ENCODE measurements around the gene PFDN5.
A peak's percentile ranks its signal among the peaks of the same experiment; 100 is the strongest.
"Not testable (repeated sequence)": the region's sequence is repeated elsewhere in the genome, so short reads cannot be mapped to it uniquely, and the experiment has no call there.

Gene PFDN5

DNA sequence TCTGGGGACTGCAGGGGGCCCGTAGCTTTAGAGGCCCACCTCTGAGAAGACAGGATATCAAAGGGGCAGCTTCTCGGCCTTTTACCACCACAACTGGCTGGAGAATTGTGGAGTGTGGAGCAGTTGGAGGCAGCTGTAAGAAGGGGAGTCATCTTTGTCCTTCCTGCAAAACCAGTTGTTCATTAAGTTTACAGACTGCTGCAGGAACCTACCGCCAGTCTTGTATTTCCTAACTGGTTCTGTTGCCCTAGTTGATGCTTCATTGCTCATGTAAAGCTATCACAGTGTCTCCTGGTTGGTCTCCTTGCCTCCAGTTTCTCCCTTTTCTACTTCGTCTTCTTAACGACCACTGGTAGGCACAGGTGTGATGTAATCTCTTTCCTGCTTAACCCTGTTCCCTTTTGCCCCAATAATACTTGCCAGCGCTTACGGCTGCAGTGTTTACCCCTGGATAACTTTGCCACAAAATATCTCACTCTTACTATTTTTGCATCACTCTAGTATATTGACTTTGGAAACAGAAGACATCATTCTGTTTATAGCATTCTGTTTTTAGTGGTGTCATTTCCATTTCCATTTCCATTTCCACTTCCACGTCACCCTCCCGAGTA is 15.3 kb upstream of the PFDN5 start:
- DNase-seq (ENCODE audit: insufficient read length, low spot score) (no peak), FAIRE-seq (peak; percentile 4)

DNA sequence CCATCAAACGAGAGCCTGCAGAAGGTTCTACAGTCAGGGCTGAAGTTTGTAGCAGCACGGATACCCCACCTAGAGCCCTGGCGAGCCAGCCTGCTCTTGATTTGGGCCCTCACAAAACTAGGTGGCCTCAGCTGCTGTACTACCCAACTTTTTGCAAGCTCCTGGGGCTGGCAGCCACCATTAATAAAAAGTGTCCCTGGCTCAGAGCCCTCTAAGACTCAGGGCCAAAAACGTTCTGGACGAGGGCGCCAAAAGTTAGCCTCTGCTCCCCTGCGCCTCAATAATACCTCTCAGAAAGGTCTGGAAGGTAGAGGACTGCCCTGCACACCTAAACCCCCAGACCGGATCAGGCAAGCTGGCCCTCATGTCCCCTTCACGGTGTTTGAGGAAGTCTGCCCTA is 8.9 kb upstream of the PFDN5 start:
- FAIRE-seq, result no peak

DNA sequence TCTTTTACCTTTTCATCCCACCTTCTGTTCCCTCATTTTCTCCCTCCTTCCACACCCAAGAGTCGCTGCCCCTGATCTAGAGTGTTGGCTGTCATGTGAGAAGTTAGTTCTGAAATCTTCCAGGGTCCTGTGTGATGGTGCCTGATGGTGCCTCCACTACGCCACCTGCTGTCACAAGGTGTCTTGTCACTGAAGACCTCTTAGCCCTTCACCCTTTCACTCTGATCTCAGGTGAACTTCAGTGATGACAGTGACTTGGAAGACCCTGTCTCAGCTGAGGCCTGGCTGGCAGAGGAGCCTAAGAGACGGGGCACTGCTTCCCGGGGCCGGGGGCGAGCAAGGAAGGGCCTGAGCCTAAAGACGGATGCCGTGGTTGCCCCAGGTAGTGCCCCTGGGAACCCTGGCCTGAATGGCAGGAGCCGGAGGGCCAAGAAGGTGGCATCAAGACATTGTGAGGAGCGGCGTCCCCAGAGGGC is 7.6 kb upstream of the PFDN5 start:
- peak; percentile 83 for FAIRE-seq
- DNase-seq (ENCODE audit: insufficient read length, low spot score), result peak; percentile 60

More for the DNA sequence above, 8.9 kb upstream of the PFDN5 start:
- no peak for DNase-seq (ENCODE audit: insufficient read length, low spot score)

GRCh38 chr12:53288322-53288721 is 7.0 kb upstream of the PFDN5 start:
- no peak for DNase-seq (ENCODE audit: insufficient read length, low spot score)
- no peak for FAIRE-seq

DNA sequence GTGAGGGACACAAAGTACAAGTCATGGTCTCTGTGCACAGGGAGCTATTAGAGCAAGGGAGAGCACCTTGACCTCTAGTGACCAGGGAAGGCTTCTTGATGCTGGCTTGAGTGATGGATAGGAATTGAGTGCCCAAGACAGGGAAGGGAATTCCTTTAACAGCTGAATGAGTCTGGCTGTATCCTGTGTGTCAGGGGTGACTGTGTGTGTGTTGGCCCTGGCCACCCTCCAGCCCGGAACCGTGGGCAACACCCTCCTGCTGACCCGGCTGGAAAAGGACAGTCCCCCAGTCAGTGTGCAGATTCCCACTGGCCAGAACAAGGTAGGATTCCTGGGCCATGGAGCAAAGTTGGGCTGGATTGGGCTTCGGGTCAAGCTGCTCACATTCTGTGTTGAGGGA is 5.5 kb upstream of the PFDN5 start:
- no peak for FAIRE-seq

DNA sequence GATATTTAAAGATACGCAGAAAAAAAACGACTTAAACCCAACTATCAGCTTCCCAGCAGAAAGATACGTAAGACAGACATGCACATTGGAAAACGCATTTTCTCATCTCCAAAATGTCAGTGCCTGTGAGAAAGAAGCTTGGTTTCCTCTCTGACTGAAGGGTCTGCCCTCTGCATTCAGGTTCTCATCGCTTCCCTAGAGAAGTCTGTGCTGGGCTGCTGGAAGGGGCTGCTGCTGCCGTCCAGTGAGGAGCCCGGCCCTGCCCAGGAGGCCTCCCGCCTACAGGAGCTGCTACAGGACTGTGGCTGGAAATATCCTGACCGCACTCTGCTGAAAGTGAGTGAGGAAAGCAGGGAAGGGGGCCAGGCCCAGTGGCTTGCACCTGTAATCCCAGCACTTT is 4.7 kb upstream of the PFDN5 start:
- DNase-seq (ENCODE audit: insufficient read length, low spot score), result no peak
- no peak for FAIRE-seq

More for the DNA sequence above, 5.5 kb upstream of the PFDN5 start:
- no peak for DNase-seq (ENCODE audit: insufficient read length, low spot score)

DNA sequence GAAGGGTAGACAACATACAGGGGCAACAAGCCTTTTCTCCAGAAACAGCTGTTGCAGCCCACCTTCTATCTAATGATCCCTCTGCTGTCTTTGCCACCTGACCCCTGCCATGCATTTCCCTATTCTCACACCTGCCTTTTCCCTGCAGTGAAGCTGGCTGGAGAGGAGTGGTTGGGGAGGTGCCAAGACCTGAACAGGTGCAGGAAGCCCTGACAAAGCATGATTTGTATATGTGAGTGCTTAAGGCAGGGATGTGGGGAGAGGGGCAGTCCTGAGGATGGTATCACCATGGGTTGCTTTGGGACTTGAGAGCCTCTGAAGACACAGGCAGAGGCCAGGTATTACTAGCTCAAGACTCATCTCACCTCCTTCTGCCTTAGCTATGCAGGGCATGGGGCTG is 2.9 kb upstream of the PFDN5 start:
- FAIRE-seq (no peak), DNase-seq (ENCODE audit: insufficient read length, low spot score) (no peak)

- DNase-seq (ENCODE audit: insufficient read length, low spot score) (no peak), FAIRE-seq (no peak)
Observed at GRCh38 chr12:53295891-53296219, 513 bp downstream of the PFDN5 start.

- FAIRE-seq; DNase-seq (ENCODE audit: insufficient read length, low spot score): not testable (repeated sequence)
Observed at GRCh38 chr12:53297106-53297505, 1.8 kb downstream of the PFDN5 start.

DNA sequence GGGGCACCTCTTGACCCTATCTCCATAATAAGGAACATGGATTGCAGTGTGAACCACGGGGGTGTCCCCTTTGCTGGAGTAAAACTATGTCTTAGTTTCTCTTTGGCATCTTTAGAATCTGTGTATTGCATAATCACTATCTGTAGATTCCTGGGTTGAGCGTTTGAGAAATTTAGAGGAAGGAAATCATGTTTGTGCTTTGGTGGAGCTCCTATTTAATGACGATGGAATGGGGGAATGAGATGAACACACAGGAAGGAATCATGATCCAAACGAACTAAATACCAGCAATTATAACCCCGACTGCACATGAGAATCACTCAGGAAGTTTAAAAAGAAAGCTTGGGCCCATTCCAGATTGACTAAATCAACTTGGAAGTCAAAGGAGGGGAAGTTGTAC is 2.8 kb downstream of the PFDN5 start:
- DNase-seq (ENCODE audit: insufficient read length, low spot score) (no peak), FAIRE-seq (no peak)

DNA sequence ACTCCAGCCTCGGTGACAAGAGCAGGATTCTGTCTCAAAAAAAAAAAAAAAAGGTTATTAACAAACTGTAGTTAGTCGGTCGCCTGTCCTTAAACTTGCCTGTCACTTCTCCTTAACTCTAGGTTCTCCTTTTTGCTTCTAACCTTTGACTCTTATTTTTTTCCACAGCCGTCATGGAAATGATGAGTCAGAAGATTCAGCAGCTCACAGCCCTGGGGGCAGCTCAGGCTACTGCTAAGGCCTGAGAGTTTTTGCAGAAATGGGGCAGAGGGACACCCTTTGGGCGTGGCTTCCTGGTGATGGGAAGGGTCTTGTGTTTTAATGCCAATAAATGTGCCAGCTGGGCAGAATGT is 3.7 kb downstream of the PFDN5 start:
- no peak for FAIRE-seq
- DNase-seq (ENCODE audit: insufficient read length, low spot score), result no peak

- FAIRE-seq, result peak; percentile 87
- peak; percentile 84 for DNase-seq (ENCODE audit: insufficient read length, low spot score)
Observed at GRCh38 chr12:53299454-53300180, 4.3 kb downstream of the PFDN5 start, which contains the start of gene MYG1. Gene MYG1, plus strand, starts transcription at chr12:53299695. Its CDS starts 43 bp downstream, at chr12:53299738.

DNA sequence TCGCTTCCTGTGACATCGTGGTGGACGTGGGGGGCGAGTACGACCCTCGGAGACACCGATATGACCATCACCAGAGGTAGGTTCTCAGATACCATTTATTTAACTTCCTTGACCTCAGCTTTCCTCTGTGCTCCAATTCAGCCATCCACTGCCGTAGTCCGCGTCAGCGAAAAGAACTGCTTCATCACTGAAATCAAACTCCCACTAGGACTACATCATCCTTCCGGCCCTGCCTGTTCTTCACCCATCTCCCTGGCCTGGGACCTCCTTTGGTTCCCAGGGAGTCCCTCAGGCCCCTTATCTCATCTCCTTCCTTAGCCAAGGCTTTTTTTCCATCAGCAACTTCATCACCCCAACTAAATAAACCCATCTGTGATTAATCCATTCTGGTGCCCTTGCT is 4.8 kb downstream of the PFDN5 start:
- FAIRE-seq (peak; percentile 14), DNase-seq (ENCODE audit: insufficient read length, low spot score) (no peak)

DNA sequence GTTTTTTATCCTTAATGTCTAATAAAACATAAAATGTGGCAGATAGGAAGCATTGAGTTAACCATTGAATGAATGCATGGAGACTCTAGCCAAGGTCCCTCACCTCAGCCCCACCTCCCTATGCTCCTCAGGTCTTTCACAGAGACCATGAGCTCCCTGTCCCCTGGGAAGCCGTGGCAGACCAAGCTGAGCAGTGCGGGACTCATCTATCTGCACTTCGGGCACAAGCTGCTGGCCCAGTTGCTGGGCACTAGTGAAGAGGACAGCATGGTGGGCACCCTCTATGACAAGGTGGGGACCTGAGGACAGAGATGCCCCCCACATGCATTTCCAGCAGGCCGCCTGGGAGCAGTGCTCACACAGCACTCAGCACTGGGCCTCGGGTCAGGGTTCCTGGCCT is 7.6 kb downstream of the PFDN5 start:
- DNase-seq (ENCODE audit: insufficient read length, low spot score), result no peak
- FAIRE-seq, result no peak

- no peak for DNase-seq (ENCODE audit: insufficient read length, low spot score)
- no peak for FAIRE-seq
Observed at GRCh38 chr12:53306826-53307225, 11.5 kb downstream of the PFDN5 start.

DNA sequence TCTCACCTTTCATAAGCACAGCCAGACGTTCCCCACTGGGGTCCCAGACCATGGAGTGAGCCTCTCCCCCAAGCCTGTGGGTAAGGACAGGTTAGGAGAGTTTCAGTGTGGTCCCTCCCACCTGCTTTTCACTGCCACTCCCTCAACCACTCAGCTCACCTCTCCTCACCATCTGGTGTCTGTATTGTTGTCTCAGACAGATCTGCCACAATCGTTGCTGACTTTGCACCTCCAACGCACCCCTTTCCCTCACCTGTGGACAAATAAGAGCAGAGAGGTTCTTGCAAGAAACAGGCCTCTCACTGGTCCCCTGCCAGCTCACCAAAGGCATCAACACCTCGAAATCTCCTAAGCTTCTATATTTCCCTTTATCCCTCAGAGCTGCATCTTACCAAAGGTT is 12.9 kb downstream of the PFDN5 start:
- no peak for FAIRE-seq
- DNase-seq (ENCODE audit: insufficient read length, low spot score), result no peak

DNA sequence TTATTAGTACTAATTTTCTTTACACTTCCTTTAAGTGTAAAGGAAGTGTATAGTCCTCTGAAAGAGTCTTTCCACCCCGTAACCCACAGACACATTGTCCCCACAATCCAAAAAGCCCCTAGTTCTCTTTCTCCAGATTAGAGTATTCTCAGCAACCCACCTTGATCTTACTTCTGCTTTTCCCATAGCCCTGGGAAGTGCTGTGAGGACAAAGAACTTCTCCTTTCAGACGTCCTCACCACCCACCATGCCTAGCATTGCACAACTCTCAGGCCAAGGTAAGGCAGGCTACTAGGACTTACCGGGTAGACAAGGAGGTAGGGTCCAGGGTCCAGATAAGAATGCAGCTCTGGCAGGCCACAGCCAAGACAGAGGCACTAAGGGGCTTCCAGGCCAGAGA is 18.7 kb downstream of the PFDN5 start:
- FAIRE-seq, result no peak
- DNase-seq (ENCODE audit: insufficient read length, low spot score), result no peak

GRCh38 chr12:53320352-53321195 is 25.2 kb downstream of the PFDN5 start:
- DNase-seq (ENCODE audit: insufficient read length, low spot score), result no peak
- FAIRE-seq, result no peak

- FAIRE-seq, result peak; percentile 84
- DNase-seq (ENCODE audit: insufficient read length, low spot score), result peak; percentile 53
Observed at GRCh38 chr12:53324113-53324778, 28.9 kb downstream of the PFDN5 start.

DNA sequence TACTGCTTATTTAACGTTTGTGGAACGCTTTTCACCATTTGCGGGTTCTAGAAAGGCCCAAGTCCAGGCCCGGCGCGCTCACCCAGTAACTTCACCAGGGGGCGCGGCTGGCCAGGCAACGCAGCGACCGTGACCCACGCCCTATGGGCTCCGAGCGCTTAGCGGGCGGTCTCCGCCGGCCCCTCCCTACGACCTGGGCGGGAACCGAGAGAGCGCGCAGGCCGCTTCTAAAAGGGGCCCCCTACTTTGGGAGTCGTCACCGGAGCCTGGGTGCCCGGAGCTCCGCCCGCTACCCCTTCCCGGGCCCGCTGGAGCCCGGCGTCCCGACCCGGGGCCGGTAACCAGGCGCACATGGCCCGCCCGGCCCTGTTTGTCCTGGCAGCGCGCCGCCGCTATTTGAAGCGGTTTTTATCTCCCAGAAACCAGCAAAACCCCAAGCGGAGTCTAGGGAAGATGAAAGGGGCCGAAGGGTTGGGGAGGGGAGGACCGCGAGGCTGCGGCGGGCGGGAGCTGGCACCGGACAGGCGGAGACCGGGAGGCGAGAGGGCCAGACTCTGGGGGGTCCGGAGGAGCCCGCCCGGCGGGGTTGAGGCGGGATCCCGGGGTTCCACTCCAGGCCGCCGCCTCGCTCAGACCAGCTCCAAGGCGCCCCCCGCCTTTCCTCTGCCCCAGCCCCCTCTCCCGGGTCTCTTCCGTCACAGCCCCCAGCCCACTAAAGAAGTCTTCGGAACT is 29.6 kb downstream of the PFDN5 start:
- DNase-seq (ENCODE audit: insufficient read length, low spot score), result peak; percentile 91
- FAIRE-seq, result peak; percentile 65

Data from GM19239 (cell line).